NCI-H526 (cell line): ENCODE measurements around the gene PUM1.

Experiments
- DNase-seq, 2 experiments: peaks; one replicate each; lab custom pipeline; 2025; lab: John Stamatoyannopoulos, UW

The PUM1 gene

DNA sequence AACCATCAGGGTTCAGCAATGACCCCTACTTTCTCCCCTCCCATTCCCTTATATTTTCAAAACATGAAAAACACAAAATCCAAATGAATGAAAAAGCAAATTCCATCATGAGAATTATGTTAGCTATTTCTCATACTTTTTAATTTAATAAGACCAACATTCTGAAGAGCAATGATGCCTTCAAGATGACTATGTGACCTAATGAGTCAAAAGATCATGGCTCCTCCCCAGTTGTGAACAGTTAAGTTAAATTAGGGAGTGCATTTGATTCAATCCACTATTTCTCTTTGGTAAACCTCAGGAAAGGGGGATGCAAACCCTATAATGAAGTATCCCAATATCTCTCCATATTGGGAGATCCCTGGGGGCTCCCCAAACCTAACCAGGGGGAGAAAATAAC lies 36.5 kb downstream of the PUM1 start:
- no peak for DNase-seq

DNA sequence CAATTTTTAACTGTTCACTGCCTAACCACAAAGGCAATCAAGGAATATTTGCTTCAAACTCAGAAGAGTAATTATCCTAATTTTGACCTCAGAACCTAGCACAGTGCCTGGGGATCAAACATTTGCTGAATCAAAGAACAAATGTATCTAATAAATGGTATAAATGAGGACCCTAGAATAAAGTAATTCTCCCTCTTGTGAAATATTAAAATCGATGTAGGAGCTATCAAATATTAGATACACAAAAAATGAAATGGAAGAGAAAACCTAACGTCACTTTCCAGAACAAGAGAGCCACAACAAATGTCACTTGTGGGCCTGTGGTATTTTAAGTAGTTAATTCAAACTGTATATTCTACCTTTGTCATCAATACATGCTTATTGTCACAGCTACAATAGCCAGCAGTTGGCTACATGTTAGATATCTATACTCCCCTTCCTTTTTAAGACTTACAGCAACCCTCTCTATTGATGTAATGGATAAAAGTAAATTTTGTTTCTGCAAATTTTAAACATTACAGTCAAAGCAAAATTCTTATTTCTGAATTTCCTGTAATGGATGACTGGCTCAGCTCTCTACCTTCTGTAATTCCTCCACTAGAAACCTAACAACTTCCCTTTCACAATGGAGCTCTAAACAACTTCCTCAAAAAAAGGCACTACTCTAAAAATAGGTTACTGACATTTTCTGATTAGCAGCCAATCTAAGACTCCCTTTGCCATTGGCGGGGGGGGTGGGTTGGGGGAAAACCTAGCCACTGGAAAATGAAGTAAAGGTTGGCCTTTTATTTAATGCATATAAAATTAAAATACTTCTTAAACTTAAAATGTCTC lies 37.6 kb downstream of the PUM1 start:
- no peak for DNase-seq

DNA sequence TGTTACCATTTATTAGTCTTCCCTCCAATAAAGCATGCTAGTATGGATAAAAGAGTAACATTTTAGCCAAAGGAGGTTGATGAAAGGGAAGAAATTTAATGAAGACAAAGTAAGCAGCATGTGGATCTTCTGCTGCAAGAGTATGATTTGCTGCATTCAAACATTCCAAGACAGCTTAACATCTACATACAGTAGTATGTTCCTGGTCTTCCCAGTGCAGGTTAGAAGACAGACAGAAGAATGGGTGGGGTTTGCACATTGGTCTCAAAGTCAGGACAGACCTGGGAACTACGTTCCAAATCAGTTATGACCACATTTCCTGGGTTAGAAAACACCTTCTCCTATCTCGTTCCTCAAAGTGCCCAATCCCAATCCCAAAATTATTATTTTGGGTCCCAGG lies 43.3 kb downstream of the PUM1 start:
- DNase-seq: no peak

DNA sequence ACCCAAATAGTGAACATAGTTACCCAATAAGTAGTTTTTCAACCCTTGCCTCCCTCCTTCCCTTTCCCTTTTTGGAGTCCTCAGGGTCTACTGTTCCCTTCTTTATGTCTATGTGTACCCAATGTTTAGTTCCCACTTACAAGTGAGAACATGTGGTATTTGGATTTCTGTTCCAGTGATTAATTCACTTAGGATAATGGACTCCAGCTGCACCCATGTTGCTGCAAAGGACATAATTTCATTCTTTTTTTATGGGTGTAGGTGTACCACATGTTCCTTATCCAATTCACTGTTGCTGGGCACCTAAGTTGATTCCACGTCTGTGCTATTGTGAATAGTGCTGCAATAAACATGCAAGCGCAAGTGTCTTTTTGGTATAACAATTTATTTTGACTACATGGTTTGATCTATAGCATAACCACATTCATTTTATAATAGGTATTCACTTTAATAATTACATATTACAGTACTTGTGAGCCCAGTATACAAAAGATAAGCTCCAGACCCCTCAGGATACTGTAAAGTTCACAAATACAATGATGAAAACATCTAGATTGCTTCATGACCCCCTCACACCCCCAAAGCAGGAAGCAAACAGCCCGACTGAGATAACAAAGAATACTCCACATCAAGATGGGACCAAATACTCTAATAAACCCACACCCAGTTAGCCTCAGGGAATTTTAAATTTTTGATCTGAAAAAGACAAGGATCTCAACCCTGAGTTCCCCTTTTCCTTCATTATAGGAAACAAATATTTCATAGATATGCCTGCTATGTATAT lies 45.3 kb downstream of the PUM1 start:
- DNase-seq: no peak

DNA sequence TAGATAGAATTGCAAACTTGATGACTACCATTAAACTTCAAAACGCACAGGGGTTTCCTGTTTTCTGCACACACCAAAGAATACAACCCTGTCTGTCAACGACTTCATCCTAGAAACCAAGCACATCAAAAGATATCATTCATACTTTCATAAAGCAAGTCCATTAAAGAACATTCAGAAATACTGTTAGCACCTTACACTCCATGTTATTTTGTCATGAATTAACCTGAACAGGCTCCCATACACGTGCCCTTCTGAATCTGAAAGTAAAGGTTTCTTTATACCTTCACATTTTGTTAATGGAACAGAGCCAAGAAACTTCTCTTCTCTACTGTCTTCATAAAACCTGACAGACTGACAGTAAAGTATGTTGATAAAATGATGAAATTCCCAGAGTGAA lies 46.1 kb downstream of the PUM1 start:
- DNase-seq: no peak

DNA sequence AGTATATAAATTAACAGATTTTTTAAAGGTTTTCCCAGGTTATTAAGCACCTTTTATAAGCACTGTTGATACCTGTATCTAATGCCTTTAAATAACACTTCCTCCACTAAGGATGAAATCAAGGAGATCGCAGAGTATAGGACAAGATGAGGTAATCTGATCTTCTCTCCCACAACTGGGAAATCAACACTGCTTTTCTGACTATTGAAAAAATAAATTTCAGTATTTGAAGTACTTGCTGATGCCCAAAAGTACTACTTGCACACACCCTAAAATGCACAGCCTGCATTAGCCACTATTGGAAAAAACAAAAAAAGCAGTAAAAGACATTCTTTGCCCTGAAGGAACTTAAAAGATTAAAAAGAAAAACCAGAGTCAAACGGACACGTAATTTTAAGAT lies 48.6 kb downstream of the PUM1 start:
- no peak for DNase-seq

DNA sequence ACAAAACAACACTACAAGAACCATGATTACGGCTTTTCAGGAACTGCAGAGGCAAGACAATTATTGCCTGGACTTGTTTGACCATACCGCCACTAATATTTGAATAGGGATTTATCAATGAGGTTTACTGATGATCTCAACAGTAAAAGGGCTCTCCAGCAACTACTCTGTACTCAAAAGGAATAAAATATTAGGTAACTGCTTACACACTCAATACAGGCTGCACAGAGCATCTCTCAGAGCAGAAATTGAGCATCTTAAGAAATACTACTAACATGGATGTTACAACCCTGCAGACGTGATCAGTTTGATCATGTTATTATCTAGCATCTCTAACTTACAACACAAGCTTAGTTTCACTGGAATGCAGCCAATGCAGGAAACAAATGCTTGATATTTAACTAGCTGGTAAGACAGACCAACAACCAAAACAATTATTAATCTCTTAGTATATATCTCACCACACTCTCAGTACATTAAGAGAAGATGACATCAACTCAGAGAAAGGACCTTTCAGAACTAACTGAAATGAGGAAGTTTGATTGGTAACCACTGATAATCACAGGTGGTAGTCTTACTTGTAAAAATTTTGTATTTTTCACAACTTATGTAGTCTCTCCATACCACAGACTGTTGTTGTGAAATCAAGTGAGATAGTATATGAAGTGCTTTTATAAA lies 52.2 kb downstream of the PUM1 start:
- DNase-seq: no peak

DNA sequence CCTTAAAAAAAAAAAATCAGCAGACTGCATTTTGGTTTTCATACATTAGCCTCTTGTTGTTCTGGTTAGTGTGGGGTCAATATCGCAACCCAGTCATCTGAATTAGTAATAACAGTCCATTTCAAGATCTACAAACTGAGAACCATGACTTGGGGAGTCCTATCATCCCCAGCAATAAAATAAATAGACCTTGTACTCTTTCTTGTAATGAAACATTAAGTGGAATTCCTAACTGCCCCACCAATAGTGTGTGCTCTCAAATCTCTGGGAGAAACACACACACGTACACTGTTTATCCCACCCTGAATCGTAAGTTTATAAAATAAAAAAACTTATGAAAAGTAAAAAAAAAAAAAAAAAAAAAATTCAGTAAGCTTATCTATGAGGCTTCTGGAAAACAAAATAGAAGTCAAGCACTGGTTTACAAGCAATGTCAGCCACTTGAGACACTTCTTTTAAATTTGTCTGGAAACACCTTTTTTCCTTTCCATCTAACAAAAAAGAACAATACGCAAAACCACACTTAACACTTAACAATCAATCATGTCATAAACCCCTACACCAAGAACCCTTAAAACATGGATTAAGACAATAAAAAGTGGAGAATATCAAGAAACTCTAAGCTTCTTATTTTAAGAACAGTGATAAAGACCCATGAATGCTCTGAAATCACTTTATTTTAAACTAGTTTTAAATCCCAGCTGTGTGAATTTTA lies 53.1 kb downstream of the PUM1 start:
- DNase-seq: no peak

DNA sequence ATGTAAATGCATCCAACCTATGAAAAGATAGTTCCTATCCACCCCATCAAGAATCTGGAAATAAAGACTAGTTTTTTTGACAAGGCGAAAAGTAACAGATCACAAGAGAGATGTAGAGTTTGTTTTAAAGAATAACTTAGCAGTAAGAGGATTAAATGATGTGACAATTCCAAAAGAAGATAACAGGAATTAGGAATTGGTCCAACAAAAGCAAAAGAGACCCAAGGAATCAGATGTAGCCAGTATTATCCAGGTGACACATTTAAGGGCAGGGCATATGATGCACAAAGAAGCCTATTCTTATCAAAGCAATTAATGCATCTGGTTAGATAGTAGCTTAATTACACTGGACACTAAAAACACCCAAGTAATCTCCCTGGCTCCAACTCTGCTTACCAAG lies 53.8 kb downstream of the PUM1 start:
- DNase-seq: no peak

DNA sequence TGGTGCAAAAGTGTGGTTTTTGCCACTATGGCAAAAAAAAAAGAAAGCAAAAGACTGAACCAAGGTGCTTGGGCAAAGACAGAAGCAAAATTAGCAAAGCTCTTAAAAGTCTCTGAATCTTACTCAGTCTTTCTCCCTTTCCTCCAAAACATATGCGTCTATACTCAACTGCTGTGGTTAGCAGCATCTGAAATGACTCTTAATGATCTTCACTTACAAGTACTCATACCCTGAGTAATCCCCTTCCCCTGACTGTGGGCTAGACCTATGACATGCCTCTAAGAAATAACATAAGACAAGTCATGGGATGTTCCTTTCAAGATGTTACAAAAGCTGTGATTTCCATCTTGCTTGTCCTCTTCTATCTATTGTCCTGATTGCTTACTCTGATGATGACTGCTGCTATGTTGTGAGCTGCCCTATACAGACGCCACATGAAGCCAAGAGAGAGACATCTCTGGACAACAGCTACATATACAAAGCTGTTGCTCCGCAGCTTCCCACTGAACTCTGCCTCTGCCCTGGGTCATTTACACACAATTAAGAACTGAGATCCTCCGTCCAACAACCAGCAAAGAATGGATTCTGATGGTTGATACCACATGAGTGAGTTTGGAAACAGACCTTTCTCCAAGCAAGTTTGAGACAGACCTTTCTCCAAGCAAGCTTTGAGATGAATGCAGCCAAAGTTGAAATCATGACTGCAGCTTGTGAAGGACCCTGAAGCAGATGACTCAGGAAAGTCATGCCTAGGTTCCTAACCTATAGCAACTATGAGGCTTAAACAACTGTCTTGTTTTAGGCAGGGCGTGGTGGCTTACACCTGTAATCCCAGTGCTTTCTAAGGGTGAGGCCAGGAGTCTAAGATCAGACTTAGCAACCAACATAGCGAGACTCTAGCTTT lies 55.2 kb downstream of the PUM1 start:
- DNase-seq: no peak

DNA sequence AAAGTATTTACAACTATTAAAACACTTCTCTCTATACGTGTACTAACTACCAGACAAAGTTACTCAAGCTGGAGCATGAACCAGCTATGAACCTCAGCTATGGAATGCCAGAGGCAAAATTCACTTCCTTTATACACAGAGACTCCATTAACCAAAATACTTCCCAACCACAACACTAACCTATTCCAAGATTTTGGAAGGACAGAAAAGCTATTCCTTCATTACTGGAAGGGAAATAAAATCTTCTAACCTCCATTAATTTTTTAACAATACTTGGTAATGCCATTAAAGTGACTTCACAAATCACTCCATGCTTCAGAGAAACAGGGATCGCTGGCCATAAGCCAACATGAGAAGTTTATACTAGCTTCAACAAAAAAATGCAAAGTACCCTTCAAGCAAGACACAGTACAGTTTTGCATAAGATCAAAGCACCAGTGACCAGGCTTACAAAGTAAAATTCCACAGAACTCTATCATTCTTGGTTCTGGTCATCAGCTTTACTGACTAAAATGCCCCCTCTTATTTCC lies 58.0 kb downstream of the PUM1 start:
- DNase-seq: peak; percentile 27 to 82

DNA sequence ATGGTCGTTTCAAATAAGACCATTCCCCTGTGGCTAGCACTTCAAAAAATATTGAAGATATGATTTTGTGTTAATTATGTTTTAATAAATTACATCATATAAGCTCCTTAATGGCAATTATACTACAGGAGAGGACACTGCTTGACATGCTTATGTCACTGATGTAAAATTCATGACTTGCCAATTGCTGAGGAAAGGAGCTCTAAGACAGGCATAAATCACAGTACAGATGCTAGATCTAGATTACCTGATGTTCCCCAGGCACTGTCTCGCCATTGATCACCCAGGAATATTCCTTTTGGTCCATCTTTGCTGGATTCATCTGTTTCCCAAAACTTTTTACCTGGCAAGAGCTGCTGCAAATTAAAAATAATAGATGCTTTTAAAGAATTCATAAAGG lies 58.8 kb downstream of the PUM1 start:
- DNase-seq: no peak

DNA sequence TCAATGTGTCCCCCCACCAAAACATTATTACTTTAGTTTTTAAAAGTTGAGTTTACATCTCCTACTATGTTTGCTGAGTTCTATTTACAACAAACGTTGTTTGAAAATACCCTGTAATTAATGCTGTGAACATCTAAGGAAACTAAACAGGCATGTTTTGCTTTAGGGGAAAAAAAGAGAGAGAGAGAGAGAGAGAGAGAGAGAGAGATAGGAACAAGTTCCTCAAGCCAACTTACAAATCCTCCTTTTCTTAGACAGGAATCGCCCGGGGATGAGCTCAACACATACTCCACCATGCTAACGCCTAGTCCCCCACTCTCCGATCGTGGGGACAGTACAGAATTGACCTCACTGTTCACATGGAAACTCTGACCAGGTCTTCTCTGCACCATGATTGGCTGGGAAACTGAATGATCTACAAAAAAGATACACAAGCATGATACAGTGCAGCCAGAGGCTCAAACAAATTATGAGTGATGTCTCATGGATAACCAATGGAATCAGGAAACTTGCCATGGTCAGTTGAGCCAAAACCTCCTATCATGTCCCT lies 59.8 kb downstream of the PUM1 start:
- no peak for DNase-seq

DNA sequence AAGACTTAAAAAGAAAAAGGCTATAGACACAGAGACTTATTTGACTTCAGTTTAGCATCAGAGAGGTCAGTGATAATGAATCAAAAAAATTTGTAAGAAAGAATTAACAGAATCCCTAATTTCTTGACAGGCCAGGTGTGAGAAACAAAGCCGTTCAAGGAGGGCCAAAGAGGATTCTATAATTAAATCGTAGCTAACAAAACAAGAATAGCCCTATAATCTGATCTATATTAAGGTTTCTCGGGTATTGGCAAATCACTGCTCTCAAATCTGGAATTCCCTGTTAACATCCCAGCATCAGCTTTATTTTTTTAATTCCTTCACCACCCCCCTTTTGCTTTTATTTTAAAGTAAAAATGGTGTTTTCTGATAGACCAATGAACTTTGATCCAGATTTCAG lies 60.3 kb downstream of the PUM1 start:
- DNase-seq: no peak

DNA sequence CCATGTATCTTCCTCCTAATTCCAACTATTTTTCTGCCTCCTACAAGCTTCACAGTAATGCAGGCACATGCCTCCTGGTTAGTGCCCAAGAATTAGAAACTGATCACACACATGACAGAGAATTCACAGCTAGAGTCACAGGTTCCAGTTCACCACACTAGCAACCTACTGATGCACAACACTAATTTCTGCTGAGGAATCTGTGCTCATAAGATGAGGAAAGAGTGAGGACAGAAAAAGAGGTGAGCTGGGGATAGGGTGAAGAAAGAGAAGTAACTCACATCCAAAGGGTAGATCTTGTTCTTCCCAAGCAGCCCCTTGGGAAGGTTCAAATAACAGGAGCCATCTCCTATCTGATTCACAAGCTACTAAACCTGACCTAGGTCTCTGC lies 61.3 kb downstream of the PUM1 start:
- DNase-seq: no peak

DNA sequence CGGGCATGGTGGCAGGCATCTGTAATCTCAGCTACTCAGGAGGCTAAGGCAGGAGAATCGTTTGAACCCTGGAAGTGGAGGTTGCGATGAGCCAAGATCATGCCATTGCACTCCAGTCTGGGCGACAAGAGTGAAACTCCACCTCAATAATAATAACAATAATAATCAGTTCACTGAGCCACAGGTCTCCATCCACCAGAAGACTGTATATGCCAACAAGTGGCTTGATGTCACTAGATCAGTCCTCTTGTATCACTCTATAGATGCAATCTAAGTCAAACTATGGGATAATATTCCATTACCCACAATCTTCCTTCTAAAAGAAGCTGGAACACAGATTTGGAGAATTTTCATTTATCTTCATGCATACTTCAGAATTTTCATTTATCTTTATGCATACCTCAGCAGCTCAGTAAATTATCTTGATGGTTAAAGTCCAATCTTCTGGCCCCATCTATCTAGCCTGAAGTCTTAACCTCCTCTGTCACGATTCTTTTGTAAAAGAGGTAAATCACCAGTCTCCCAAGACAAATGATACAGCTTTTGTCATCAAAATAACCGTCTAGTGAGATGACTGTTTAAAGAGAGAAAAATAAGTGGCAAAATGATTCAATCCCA lies 61.8 kb downstream of the PUM1 start:
- no peak for DNase-seq

DNA sequence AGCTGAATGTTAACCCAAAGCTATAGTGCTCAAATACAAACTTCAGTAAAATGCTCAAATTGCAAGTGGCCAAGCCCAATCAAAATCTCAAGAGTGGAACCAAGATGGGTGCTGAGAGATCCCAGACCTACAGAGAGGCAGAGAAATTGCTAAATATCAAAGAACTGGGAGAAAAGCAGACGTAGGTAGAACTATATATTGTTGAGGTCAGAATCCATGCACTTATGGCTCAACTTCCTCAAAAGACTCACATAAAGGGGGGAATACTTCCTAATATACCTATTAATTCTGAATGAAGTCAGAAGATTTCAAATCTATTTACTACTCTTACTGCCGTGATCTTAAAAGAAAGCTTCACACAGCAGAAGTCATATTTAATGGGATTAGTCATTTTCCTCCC lies 65.2 kb downstream of the PUM1 start:
- DNase-seq: no peak

DNA sequence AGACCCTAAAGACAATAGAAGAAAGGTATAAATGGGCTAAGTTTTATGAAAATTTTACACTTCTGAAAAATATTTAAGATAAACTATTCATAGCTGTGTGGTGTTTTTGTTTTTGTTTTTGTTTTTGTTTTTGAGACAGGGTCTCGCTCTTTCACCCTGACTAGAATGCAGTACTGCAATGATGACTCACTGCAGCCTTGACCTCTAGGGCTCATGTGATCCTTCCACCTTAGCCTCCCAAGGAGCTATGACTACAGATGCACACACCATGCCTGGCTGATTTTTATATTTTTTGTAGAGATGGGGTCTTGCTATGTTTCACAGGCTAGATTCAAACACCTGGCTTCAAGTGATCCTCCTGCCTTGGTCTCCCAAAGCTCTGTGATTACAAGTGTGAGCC lies 66.6 kb downstream of the PUM1 start:
- DNase-seq: no peak

DNA sequence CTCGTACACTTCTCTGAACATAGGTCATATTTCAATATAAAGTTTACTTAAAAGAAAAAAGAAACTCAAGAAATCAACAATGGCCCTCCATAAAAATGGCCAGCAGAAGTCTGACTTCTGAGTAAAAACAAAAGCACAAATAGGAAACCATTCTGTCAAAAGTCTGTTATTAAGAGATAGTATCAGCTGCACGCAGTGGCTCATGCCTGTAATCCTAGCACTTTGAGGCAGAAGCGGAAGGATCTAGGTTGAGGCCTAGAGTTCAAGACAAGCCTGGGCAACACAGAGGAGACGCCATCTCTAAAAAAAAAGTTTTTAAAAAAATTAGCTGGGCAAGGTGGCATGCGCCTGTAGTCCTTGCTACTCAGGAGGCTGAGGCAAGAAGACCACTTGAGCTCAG lies 67.3 kb downstream of the PUM1 start:
- no peak for DNase-seq

DNA sequence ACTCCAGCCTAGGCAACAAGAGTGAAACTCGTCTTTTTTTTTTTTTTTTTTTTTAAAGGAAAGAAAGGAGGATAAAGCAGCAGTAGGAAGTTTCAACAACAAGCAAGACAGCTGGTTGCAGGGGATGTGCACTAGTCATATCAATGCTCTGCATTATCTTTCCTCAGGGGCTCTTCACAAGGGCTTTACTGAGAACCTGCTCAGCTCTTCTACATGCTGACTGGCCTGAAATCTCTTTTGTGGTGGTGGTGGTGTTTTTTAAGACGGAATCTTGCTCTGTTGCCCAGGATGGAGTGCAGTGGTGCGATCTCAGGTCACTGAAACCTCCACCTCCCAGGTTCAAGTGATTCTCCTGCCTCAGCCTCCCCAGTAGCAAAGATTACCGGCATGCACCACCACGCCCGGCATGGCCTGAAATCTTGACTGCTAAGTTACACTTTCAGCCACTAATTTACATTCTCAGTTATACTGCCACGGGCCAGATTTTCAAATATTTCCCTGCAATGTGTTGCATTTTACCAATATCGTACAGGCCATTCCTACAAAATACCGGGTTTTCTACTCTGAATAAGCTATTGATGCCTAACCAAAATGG lies 68.0 kb downstream of the PUM1 start:
- no peak for DNase-seq
